Measurements from ENCODE around the gene KCNAB2.

The KCNAB2 gene

GRCh38 chr1:6143395-6143794, 97.7 kb downstream of the KCNAB2 start:
- TF ChIP-seq CTCF (IDR thresholded peaks at IDR 0.05; ENCODE audit: low read depth, low read length) (no peak), EZH2phosphoT487 (IDR thresholded peaks at IDR 0.05; ENCODE audit: low read depth) (no peak)
- Histone ChIP-seq H2AFZ (ENCODE audit: low read depth, low read length) (no peak overlapping the region), H3K27me3 (ENCODE audit: low read depth, low read length) (no peaks in the 10 kb centered on the region)

GRCh38 chr1:6144175-6144574, 98.5 kb downstream of the KCNAB2 start:
- Histone ChIP-seq H3K36me3 (replicated peaks; ENCODE audit: low read depth, low read length) (no peaks in the 10 kb centered on the region), H3K4me1 (ENCODE audit: low read length) (peaks cover 5% of the 10 kb centered on the region), H3K9ac (ENCODE audit: low read length) (no peak overlapping the region), H4K20me1 (ENCODE audit: insufficient read depth, low read length) (no peaks in the 10 kb centered on the region), H3K79me2 (ENCODE audit: low read length) (no peaks in the 10 kb centered on the region), H2AFZ (ENCODE audit: low read depth, low read length) (no peak overlapping the region), H3K27me3 (ENCODE audit: low read depth, low read length) (no peaks in the 10 kb centered on the region), H3K27ac (ENCODE audit: low read length) (no peak overlapping the region), H3K9me3 (ENCODE audit: insufficient read depth, low read length) (no peaks in the 10 kb centered on the region), H3K4me3 (ENCODE audit: low read length) (no peak overlapping the region), H3K4me2 (ENCODE audit: low read length) (no peak overlapping the region)
- TF ChIP-seq EZH2phosphoT487 (IDR thresholded peaks at IDR 0.05; ENCODE audit: low read depth): no peak
- no peak for TF ChIP-seq CTCF (IDR thresholded peaks at IDR 0.05; ENCODE audit: low read depth, low read length)

More at GRCh38 chr1:6143395-6143794, 97.7 kb downstream of the KCNAB2 start:
- H3K9ac ChIP-seq (ENCODE audit: low read length): no peak overlapping the region
- peaks cover 5% of the 10 kb centered on the region for H3K4me1 ChIP-seq (ENCODE audit: low read length)
- no peak overlapping the region for H3K27ac ChIP-seq (ENCODE audit: low read length)
- no peaks in the 10 kb centered on the region for H4K20me1 ChIP-seq (ENCODE audit: insufficient read depth, low read length)
- H3K36me3 ChIP-seq (replicated peaks; ENCODE audit: low read depth, low read length): no peaks in the 10 kb centered on the region
- H3K4me3 ChIP-seq (ENCODE audit: low read length): no peak overlapping the region
- no peaks in the 10 kb centered on the region for H3K9me3 ChIP-seq (ENCODE audit: insufficient read depth, low read length)
- H3K4me2 ChIP-seq (ENCODE audit: low read length): no peak overlapping the region
- no peaks in the 10 kb centered on the region for H3K79me2 ChIP-seq (ENCODE audit: low read length)

- no peaks in the 10 kb centered on the region for H3K9me3 ChIP-seq (ENCODE audit: insufficient read depth, low read length)
- H3K4me2 ChIP-seq (ENCODE audit: low read length): no peak overlapping the region
- no peak overlapping the region for H2AFZ ChIP-seq (ENCODE audit: low read depth, low read length)
- no peaks in the 10 kb centered on the region for H4K20me1 ChIP-seq (ENCODE audit: insufficient read depth, low read length)
- no peak overlapping the region for H3K27ac ChIP-seq (ENCODE audit: low read length)
- H3K27me3 ChIP-seq (ENCODE audit: low read depth, low read length): no peaks in the 10 kb centered on the region
- H3K79me2 ChIP-seq (ENCODE audit: low read length): no peaks in the 10 kb centered on the region
- no peaks in the 10 kb centered on the region for H3K36me3 ChIP-seq (replicated peaks; ENCODE audit: low read depth, low read length)
- H3K9ac ChIP-seq (ENCODE audit: low read length): no peak overlapping the region
- TF ChIP-seq CTCF (IDR thresholded peaks at IDR 0.05; ENCODE audit: low read depth, low read length): no peak
- no peak for TF ChIP-seq EZH2phosphoT487 (IDR thresholded peaks at IDR 0.05; ENCODE audit: low read depth)
- peaks cover 5% of the 10 kb centered on the region for H3K4me1 ChIP-seq (ENCODE audit: low read length)
- no peak overlapping the region for H3K4me3 ChIP-seq (ENCODE audit: low read length)
These were observed 99.1 kb downstream of the KCNAB2 start for GRCh38 chr1:6144647-6145395.

- no peaks in the 10 kb centered on the region for H3K79me2 ChIP-seq (ENCODE audit: low read length)
- H2AFZ ChIP-seq (ENCODE audit: low read depth, low read length): no peak overlapping the region
- no peak for TF ChIP-seq EZH2phosphoT487 (IDR thresholded peaks at IDR 0.05; ENCODE audit: low read depth)
- no peak for TF ChIP-seq CTCF (IDR thresholded peaks at IDR 0.05; ENCODE audit: low read depth, low read length)
- H3K4me1 ChIP-seq (ENCODE audit: low read length): peaks cover 5% of the 10 kb centered on the region
- H3K9ac ChIP-seq (ENCODE audit: low read length): no peak overlapping the region
- H3K36me3 ChIP-seq (replicated peaks; ENCODE audit: low read depth, low read length): no peaks in the 10 kb centered on the region
- H3K27ac ChIP-seq (ENCODE audit: low read length): no peak overlapping the region
- H3K4me3 ChIP-seq (ENCODE audit: low read length): no peak overlapping the region
- no peaks in the 10 kb centered on the region for H3K27me3 ChIP-seq (ENCODE audit: low read depth, low read length)
- H3K9me3 ChIP-seq (ENCODE audit: insufficient read depth, low read length): no peaks in the 10 kb centered on the region
- no peak overlapping the region for H3K4me2 ChIP-seq (ENCODE audit: low read length)
- H4K20me1 ChIP-seq (ENCODE audit: insufficient read depth, low read length): no peaks in the 10 kb centered on the region
These were observed 99.7 kb downstream of the KCNAB2 start for GRCh38 chr1:6145396-6145750.

Data from OCI-LY3 (cell line).